MV-4-11 (cell line): Measurements from ENCODE around the gene ZNF552.
"Not testable (repeated sequence)": the region's sequence is repeated elsewhere in the genome, so short reads cannot be mapped to it uniquely, and the experiment has no call there.

Experiments
- DNase-seq: peaks from one replicate; lab custom pipeline; 2025; lab: John Stamatoyannopoulos, UW

The ZNF552 gene

DNA sequence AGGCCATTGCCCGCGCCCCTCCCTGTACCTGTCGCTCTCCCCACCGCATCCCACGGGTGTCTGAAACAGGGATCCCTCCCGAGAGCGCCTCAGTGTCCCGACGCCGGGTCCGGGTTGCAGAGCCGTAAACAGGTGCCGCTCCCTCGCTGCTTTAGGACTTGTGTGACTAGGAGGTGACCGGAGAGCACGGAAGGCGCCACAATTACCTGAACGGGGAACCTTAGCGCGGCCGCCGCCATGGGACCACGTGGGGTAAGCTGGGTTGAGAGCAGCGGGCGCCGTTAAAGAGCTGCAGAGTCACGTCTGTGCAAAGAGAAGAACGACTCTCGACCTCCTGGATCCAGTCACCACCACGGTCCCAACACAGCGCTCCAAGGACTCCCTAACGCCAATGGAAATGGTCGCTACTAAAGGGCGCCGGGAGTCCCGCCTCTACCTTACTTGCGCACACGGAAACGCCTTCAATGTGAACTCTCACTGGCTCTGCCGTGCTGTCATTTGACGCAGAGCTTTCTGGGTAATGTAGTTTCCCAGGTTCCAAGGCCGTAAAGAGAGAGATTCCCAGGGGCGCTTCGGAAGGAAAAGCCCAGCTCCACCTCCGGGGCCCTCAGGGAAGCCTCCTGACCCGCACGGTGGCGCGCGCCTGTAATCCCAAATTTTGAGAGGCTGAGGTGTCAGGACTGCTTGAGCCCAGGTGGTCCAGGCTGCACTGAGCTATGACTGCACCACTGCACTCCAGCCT, at the start of gene ZNF552:
Gene ZNF552 (minus strand): TSS at position 409 of the 742 bp plus-strand sequence. CDS start 170 bp downstream, at position 239.
- DNase-seq, result peak; percentile 89

DNA sequence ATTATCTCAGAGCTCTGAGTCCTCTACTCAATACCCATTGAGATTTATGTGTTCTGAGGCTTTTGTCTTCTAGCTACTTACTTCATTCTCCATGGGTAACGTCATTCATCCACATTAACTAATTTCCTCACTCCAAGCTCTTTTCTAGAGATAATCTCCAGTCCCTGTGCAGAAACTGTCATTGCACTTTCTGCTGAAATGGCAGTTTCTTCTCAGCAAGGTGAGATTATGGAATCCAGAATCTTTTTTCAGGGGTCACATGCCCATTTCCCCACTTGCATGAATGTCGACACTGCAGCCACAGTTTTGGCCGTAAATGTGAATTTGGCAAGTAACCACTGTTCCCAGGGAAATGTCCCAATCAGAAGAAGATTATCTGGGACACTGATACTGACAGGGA, 47.6 kb upstream of the ZNF552 start:
- DNase-seq, result not testable (repeated sequence)

- not testable (repeated sequence) for DNase-seq
These were observed 39.4 kb upstream of the ZNF552 start for GRCh38 chr19:57854117-57854516.

- not testable (repeated sequence) for DNase-seq
These were observed 37.3 kb upstream of the ZNF552 start for GRCh38 chr19:57851812-57852603.

GRCh38 chr19:57850553-57851017, 35.9 kb upstream of the ZNF552 start:
- no peak for DNase-seq

DNA sequence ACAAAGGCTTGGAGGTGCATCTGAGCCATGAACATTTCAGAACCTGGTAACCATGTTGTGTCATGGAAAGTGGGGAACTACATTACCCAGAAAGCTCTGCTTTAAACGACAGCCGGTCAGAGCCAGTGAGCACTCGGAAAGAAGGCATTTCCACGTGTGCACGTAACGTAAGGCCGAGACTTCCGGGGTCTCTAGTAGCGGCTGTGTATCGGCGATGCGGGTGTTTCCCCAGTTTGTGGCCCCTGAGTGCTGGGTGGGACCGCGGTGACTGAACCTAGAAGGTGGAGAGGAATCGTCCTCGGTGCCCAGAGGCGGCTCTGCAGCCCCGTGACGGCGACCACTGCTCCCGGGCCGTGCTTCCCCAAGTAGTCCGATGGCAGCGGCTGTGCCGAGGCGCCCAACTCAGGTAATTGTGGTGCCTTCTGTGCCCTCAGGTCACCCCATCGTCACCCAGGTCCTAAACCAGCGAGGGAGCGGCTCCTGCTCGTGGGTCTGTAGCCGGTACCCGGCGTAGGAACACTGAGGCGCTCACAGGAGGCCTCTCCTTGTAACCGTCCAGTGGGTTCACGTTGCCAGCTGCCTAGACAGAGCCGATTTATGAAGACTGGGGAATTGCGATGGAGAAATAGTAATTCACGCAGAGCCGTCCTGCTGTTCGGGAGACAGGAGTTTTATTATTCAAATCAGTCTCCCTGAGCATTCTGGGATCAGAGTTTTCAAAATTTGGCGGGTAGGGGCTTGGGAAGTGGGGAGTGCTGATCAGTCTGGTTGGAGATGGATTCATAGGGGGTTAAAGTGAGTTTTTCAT, 35.2 kb upstream of the ZNF552 start, which contains the start of gene ZNF587:
Gene ZNF587 (plus strand): TSS at position 194 of the 808 bp plus-strand sequence. CDS start 180 bp downstream, at position 374.
- peak; percentile 84 for DNase-seq

DNA sequence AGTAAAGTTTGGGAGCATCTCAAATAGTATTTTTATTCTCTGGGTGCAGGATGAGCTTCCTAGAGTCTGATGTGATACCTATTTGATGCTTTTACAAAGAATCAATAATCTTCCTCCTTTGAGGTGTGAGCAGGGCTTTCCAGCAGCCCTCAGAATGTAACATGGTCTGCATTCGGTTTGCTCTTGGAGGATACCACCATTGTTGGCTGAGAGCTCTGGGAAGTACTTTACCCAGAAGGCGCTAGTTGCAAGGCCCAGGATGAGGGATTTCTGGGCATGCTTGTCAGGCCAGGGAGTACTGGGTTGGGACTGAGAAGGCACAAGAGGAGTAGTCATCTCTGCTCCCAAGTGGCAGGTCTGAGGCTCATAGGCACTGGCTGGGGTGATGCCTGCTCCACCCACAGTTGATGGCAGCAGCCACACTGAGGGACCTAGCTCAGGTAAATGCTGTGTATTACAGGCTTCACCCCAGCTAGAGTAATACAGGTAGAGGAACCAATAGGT, 34.5 kb upstream of the ZNF552 start:
- DNase-seq, result not testable (repeated sequence)

DNA sequence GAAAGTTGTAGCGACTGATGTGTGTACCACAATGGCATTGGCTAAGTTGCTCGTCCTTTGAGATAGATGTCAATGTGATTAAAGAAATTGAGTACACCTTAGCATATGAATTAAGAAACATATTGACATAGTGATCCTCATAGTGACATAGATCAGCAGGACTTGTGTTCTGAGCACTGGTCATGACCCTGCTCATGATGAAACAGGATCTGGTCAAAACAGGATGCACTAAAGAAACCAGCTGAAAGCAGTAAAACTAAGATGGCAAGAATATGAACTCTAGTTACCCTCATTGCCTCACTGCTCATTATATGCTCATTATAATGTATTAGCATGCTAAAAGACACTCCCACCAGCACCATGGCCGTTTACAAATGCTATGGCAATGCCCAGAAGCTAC, 32.5 kb upstream of the ZNF552 start:
- peak; percentile 85 for DNase-seq

- no peak for DNase-seq
These were observed 26.5 kb upstream of the ZNF552 start for GRCh38 chr19:57841122-57841763.

DNA sequence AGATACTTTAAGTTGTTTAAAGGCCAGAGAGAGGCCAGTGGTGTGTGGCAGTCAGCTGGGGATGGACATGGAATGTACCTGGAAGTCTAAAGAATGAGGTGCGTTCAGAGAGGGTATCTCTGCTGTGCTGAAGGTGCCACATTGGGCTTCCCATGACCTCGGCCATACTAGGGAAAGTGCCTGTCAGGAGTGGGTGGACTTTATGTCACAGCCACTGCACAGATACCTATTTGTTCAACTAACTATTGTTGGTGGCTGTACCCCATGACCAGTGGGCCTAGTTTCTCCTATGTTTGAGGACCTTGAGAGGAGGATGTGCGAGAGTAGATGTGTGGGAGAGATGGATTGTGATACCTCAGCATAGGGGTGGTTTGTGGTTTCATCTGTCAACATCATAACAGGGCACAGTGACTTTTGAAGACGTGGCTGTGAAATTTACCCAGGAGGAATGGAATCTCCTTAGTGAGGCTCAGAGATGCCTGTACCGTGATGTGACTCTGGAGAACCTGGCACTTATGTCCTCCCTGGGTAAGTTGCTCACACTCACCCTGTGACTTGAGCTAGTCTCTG, 24.0 kb upstream of the ZNF552 start:
- not testable (repeated sequence) for DNase-seq

DNA sequence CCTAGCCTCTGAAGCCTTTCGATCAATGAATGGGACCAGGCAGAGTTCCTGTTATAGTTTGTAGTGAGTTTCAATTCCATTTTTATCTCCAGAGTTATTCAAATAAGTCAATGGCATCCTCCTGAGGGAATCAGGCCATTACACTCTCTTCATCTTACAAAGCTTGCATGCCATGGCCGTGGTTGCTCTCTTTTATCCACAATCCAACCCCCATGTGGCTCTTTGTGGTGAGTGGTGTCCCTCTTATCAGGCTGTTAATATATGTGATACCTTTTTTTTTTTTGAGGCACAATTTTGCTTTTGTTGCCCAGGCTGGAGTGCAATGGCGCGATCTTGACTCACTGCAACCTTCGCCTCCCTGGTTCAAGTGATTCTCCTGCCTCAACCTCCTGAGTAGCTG, 22.3 kb upstream of the ZNF552 start:
- peak; percentile 63 for DNase-seq

DNA sequence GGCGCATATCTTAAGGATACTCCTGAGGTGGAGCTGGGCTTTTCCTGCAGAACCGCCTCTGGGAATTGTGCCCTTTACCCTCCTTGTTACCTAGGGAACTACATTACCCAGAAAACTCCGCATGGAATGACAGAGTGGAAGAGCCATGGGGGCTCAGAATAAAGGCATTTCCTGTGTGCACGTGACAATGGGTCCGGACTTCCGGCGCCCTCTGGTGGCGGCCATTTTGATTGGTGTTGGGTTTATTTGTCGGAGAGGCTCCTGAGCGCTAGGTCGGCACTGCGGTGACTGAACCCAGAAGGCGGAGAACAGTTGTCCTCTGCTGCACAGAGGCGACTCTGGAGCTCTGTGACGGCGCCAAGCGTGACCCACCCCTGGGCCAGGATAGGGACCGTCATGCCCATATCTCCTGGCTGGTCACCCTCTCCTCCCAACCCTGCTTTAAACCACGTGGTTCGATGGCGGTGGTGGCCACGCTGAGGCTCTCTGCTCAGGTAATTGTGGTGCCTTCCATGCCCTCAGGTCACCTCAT, 15.4 kb upstream of the ZNF552 start, which contains the start of gene ZNF587B:
Gene ZNF587B (plus strand): TSS at position 229 of the 532 bp plus-strand sequence. CDS start 230 bp downstream, at position 459.
- DNase-seq, result peak; percentile 23

DNA sequence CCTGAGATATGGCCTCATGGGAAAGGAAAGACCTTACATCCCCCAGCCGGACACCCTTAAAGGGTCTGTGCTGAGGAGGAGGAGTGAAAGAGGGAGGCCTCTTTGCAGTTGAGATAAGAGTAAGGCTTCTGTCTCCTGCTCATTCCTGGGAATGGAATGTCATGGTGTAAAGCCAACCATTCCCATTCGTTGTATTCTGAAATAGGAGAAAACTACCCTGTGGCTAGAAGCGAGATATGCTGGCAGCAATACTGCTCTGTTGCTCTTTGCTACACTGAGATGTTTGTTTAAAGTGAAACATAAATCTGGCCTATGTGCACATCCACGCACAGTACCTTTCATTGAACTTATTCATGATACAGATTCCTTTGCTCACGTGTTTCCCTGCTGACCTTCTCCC, 14.6 kb upstream of the ZNF552 start:
- no peak for DNase-seq

DNA sequence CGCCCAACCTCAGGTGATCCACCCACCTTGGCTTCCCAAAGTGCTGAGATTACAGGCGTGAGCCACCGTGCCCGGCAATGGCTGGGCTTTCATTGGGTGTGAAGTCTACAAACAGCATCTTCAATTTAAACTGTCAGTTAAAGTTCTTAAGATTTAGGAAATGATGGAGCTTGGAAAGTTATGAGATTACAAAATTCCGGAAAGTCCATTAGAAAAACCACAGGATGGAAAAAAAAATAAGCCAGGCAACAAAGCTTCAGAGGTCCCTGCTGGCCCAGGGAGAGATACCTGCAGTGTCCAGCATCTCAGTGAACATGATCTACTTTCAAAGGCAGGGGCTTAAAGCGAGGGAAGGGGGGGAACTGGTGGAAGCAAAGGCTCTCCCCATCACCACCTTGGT, 10.8 kb upstream of the ZNF552 start:
- no peak for DNase-seq

DNA sequence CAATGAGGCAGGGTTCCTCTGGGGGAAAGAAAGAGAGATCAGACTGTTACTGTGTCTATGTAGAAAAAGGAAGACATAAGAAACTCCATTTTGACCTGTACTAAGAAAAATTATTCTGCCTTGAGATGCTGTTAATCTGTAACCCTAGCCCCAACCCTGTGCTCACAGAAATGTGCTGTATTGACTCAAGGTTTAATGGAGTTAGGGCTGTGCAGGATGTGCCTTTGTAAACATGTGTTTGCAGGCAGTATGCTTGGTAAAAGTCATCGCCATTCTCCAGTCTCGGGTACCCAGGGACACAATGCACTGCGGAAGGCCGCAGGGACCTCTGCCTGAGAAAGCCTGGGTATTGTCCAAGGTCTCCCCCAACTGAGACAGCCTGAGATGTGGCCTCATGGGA, 8.9 kb upstream of the ZNF552 start:
- not testable (repeated sequence) for DNase-seq

- DNase-seq, result not testable (repeated sequence)
These were observed 8.4 kb upstream of the ZNF552 start for GRCh38 chr19:57823155-57823554.

DNA sequence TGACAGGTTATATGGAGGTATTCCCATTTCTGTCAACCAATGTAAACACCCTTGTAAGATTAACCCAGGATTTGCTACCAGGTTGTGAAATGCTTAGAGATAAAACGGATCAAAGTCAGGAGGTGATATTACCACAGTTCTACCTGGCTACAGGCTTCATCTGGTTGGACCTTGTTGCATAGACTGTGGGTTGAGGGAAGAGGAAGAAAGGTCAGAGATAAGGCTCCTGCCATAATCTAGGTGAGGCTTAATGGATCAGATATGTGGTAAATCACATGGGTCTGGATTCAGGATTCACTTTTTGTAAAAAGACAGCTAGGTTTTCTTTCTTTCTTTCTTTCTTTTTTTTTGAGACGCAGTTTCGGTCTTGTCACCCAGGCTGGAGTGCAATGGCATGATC, 6.8 kb upstream of the ZNF552 start:
- DNase-seq, result not testable (repeated sequence)

GRCh38 chr19:57821095-57821494, 6.4 kb upstream of the ZNF552 start:
- not testable (repeated sequence) for DNase-seq

- DNase-seq, result no peak
These were observed 5.9 kb upstream of the ZNF552 start for GRCh38 chr19:57820599-57820998.

DNA sequence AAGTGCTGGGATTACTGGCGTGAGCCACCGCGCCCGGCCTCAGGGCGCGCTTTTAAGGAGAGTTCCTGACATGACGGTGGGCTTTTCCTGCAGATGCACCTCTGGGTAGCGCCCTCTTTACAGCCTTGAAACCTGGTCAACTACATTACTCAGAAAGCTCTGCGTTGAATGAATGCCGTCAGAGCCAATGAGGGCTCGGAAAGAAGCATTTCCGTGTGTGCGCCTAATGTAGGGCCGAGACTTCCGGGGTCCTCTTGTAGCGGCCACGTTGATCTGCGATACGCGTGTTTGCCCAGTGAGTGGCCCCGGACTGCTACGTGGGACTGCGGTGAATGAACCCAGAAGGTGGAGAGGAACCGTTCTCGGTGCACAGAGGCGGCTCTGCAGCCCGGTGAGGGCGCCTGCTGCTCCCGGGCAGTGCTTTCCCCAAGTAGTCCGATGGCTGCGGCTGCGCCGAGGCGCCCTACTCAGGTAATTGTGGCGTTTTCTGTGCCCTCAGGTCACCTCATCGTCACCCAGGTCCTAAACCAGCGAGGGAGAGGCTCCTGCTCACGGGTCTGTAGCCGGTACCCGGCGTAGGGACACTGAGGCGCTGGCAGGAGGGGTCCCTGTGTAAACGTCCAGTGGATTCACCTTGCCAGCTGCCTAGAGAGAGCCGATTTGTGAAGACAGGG, 4.9 kb upstream of the ZNF552 start:
- peak; percentile 95 for DNase-seq
